Stimulated activated CD8-positive, alpha-beta memory T cell treated with anti-CD3 and anti-CD28 coated beads, Interleukin-2, amount 100 ng/mL, for 48 hours (primary cell): ENCODE data around the gene NUP85.
"Not testable (repeated sequence)": the region's sequence is repeated elsewhere in the genome, so short reads cannot be mapped to it uniquely, and the experiment has no call there.

Source experiments
- DNase-seq, 2 donors: peaks; one replicate each; pipeline ENCODE4 v3.0.0-alpha.2; 2020; ENCODE audit warnings: low read depth in 2 of 2

The NUP85 gene, protein sequence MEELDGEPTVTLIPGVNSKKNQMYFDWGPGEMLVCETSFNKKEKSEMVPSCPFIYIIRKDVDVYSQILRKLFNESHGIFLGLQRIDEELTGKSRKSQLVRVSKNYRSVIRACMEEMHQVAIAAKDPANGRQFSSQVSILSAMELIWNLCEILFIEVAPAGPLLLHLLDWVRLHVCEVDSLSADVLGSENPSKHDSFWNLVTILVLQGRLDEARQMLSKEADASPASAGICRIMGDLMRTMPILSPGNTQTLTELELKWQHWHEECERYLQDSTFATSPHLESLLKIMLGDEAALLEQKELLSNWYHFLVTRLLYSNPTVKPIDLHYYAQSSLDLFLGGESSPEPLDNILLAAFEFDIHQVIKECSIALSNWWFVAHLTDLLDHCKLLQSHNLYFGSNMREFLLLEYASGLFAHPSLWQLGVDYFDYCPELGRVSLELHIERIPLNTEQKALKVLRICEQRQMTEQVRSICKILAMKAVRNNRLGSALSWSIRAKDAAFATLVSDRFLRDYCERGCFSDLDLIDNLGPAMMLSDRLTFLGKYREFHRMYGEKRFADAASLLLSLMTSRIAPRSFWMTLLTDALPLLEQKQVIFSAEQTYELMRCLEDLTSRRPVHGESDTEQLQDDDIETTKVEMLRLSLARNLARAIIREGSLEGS

DNA sequence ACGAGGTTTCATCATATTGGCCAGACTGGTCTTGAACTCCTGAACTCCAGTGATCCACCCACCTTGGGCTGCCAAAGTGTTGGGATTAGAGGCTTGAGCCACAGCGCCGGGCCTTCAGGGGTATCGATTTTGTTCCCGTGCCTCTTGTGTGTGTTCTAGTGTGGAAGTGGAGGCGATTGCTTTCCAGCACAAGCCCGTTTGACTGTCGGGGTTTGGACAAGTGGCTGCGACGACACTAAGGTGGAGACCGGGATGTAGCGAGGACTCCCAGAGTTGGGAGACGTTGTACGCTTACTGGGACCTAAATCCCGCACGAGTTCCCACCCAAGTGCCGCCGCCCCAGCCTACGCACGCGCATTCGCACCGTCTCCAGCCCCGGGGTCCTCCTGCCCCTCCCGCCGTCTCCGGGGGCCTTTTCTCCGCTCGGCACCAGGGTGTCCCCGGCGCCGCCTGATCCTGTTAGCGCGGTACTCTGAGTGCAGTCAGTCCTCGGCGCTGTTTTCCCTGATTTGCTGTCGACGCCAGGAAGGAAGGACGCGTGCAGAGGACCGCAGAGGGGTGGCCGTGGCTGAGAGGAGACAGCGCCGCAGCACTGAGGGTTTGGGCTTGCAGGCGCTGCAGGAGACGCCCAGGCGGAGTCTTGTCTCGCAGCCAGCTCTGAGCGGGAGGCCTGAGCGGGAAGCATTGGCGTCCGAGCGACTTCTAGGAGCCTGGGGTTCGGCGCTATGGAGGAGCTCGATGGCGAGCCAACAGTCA lies at the start of gene NUP85:
NUP85 (plus strand) TSS at position 643 of the 756 bp plus-strand sequence; CDS start at position 726, 83 bp downstream.
- peak; percentile 87 to 91 for DNase-seq

DNA sequence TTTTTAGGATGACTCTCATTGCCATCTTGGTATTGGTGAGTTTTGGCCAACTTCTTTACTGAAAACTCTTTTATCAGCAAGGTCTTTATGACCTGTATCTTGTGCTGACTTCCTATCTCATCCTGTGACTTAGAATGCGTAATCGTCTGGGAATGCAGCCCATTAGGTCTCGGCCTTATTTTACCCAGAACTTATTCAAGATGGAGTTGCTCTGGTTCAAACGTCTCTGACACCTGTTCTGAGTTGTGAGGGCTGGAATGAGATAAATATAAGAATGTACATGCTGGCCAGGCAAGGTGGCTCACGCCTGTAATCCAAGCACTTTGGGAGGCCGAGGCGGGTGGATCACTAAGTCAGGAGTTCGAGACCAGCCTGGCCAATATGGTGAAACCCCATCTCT lies 47.0 kb upstream of the NUP85 start:
- not testable (repeated sequence) for DNase-seq

DNA sequence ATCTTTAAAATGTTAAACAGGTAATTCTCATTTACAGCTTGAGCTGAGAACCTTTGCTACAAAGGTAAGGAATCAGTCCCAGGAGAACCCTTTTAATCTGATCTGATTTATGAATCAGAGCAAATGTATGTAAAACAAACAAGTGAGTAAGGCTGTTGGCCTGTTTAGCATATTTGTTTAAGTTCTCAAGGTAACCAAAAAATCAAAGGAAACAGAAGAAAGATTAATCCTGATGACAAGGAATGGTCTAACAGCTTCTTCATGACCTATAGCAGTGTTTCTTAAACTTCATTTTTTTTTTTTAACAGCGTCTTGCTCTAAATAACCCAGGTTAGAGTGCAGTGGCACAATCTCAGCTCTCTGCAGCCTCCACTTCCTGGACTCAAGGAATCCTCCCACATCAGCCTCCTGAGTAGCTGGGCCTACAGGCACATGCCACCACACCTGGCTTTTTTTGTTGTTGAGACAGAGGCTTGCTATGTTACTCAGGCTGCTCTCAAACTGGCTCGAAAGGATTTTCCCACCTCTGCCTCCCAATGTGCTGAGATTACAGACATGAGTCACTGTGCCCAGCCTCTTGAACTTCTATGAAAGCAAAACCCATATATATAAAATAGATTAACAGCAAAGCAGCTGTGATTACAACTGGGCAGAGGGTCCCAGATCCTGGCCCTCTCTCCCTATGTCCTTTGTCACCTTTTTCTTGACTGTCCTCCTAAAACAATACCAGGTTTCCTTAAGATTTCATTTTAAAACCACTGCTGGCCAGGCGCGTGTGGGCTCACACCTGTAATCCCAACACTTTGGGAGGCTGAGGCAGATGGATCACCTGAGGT lies 46.1 kb upstream of the NUP85 start:
- DNase-seq: no peak

DNA sequence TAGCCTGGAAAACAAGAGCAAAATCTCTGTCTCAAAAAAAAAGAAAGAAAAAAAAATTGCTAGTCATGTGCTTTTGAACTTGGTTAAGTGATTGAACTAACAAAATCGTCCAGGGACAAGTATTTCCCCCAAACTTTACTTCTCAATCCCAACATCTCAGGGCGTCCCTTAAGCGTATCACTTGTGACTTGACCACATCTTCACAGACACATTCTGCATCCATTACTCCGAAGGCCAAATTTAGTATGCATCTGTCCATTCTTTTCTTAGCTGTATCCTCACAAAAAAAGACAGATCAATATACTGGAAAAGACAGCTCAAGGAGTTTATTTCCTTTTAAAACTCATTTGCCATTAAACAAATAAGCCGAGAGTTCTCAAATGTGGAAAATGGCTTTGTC lies 45.3 kb upstream of the NUP85 start:
- DNase-seq: no peak

DNA sequence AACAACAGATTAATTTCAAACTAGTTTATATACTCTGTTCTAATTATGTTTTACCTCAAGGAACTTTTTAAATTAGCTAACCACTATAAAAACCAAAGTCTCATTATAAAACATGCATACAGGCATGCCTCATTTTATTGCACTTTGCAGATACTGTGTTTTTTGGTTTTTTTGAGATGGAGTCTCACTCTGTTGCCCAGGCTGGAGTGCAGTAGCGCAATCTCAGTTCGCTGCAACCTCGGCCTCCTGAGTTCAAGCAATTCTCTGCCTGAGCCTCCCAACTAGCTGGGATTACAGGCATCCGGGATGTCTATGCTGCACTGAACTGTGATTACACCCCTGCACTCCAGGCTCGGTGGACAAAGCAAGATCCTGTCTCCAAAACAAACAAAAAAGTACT lies 42.4 kb upstream of the NUP85 start:
- no peak for DNase-seq

DNA sequence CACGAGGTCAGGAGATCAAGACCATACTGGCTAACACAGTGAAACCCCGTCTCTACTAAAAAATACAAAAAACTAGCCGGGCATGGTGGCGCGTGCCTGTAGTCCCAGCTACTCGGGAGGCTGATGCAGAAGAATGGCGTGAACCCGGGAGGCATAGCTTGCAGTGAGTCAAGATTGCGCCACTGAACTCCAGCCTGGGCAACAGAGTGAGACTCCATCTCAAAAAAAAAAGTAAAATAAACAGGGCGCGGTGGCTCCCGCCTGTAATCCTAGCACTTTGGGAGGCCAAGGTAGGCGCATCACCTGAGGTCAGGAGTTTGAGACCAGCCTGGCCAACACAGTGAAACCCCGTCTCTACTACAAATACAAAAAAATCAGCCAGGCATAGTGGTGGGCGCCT lies 40.9 kb upstream of the NUP85 start:
- not testable (repeated sequence) for DNase-seq

DNA sequence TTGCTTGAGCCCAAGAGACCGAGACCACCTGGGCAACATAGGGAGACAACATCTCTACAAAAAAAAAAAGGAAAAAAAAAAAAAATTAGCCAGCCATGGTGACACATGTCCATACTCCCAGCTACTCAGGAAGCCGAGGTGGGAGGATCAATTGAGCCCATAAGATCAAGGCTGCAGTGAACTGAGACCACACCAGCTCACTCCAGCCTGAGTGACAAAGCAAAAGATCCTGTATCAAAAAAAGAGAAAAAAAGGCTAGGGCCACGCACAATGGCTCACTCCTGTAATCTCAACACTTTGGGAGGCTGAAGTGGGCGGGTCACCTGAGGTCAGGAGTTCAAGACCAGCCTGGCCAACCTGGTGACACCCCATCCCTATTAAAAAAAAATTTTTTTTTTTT lies 36.5 kb upstream of the NUP85 start:
- no peak for DNase-seq

DNA sequence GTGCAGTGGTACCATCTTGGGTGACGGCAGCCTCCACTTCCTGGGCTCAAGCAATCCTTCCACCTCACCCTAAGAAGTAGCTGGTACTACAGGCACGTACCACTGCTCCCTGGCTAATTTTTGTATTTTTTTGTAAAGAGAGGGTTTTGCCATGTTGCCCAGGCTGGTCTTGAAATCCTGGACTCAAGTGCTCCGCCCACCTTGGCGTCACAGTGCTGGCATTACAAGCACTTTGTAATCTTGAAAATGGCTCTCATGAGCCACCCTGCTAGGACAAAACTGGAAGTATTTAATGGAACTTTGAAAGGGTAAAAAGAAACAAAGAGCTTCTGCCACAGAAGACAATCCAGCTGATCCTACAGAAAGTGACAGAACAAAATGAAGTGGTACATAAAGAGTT lies 32.0 kb upstream of the NUP85 start:
- DNase-seq: no peak

DNA sequence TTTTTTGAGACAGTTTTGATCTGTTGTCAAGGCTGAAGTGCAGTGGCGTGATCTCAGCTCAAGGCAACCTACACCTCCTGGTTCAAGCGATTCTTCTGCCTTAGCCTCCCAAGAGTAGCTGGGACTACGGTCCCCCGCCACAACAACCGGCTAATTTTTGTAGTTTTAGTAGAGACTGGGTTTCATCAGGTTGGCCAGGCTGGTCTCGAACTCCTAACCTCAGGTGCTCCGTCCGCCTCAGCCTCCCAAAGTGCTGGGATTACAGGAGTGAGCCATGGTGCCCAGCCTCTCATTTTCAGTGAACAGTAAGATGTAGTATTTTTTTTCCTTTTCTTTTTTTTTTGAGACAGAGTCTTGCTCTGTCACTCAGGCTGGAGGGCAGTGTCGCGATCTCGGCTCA lies 30.5 kb upstream of the NUP85 start:
- DNase-seq: no peak

DNA sequence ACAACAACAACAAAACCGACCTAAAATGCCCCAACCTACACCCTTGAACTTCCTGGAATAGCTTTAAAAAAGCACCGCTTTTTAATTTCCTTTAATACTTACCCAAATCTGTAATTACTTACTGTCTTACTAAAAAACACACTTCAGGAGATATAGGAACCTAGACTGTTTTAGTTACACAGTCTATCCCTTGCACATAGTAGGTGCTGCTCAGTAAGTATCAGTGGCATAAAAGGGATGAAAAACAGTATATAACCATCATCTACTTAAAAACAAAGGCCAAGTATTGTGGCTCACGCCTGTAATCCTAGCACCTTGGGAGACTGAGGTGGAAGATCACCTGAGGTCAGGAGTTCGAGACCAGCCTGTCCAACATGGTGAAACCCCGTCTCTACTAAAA lies 28.9 kb upstream of the NUP85 start:
- no peak for DNase-seq

DNA sequence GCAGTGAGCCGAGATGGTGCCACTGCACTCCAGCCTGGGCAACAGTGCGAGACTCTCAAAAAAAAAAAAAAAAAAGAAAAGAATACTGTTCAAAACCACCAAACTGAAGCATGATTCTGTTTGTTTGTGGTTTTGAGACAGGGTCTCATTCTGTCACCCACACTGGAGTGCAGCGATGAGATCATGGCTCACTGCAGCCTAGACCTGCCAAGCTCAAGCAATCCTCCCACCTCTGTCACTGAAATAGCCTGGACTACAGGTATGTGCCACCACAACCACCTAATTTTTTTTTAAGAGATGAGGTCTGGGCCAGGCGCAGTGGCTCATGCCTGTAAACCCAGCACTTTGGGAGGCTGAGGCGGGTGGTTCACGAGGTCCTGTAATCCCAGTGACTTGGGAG lies 27.0 kb upstream of the NUP85 start:
- DNase-seq: no peak

DNA sequence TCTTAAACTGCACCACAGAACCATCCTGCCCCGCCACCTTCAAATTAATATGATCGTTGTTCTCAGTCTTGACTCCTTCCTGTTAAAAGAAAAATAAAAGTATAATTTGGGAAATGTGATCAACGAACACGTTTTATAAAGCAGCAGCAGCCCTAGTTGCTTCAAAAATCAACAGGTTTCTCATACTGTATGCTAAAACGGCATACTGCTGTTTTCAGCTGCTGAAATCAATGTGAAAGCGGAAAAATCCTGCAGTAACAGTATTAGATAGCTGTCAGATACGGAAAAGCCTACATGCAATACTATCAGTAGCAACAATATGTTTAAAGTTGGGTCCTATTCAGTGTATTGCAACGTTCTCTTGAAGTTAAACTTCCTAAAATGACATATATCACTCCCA lies 24.4 kb upstream of the NUP85 start:
- DNase-seq: no peak

DNA sequence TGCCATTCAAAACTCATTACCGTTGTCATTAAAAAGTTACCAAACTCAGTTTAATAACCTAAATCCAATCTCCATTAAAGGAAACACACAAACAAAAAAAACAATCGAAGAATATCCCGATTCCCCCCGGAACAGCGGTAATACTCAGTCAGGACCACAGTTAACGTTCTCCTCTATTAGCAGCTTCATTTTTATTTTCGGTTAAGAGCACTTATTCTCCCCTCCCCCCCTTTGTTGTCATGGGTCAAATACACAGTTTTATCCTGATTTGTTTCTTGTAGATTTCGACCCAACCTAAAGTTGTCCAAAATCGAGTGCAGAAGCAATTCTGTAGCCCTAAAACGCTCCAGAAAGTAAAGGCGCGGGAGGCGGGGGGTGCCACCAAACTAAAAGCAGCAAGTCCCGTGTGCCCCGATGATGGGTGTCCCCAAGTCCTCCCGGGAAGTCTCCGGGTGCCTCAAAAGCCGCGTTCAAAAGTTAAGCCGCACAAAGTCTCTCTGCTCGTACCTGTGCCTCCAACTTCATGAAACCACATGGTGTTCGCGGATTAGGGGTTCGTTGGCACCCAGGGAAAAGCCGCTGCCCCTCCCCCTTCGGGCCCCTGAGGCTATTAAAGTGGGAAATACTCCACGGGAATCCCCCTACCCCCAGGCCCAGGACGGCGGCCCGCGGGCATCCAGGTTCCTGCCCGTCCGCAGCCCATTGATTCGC lies 23.7 kb upstream of the NUP85 start:
- peak; percentile 12 to 23 for DNase-seq

DNA sequence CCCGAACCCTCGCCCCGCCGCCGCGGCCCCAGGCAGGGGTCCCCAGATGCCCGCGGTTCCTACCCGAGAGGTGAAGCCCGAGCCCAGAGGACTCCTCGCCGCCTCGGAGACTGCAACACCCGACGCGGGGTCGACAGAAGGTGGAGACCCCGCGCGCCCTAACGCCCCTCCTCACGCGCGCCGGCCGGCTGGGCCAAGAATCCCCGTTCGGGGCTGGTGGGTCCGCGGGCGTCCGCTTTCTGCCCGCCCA lies 23.2 kb upstream of the NUP85 start:
- no peak for DNase-seq

DNA sequence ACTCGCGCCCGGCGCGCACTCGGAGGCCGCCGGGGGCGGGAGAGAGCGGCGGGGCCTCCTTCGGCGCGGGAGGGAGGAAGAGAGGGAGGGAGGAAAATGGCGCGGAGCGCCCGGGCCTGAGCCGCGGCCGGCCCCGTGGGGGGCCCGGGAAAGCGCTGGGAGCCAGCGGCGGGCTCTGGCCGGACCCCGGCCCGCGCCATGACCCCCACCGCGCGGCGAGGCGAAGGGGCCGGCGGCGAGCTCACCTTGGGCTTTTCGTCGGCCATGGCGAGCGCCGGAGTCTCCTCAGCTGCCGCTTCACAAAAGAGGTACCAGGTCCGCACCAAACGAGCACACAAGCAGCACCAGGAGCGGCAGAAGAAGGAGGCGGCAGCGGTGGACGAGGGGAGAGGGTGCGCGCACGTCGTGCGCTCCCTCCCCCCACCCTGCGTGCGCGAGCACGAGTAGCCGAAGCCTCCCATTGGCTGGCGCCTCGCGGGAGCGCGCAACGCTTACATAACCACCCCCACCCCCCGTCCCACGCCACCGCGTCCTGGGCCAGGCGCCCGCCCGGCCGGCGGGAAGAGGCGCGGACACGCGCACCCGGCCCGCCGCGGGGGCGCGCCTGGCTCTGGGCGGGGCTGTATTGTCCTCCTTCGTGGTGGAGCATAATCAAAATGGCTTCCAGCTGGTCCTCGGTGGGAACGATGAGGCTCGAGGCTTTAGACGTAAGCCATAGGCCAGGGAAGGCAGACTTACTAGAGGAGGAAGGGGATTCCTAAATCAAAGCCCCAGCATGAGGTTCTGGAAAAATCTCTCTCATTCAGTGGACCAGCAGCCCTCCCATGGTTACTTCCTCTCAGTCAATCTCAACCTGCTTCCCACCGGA lies 22.7 kb upstream of the NUP85 start, which contains the start of gene SUMO2:
SUMO2 (minus strand) TSS at position 391 of the 868 bp plus-strand sequence; CDS start at position 266, 125 bp downstream.
- DNase-seq: peak; percentile 93 to 95

DNA sequence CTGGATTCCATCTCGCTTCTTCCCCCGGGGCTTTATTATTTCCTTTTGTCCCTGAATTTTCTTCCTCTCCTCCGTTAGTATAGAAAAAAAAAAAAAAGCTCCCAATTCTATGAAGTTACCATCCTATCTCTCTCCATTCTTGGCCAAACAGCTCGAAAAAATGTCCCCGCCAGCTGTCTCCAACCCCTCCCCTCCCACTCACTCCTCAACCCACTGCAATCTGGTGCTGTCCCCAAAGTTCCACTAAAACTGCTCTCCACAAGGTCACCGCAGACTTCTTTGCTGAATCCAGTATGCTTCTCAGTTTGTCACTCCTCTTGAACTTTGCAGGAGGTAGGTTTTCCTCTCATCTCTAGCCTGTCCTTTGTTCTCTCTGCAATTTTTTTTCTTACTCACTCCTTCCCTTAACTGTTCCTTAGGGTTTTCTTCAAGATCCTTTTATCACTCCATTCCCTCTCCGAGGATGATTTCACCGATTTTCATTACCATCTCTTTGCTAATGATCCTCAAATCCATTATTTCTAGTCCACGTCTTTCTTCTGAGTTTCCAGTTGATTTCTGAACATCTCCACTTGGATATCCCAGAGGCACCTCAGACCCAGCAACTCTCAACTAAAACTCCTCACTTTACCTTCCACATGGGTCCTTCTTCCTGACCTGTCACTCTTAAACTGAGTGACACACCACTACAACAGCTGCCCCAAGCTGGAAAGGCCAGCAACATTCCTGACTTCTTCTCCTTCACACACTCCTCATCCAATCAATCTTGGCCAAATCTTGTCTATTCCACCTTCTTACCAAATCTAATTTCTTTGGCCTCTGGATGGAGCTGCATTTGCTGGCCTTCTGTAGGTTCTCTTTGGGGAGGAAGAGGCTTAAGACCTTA lies 21.2 kb upstream of the NUP85 start:
- DNase-seq: no peak

DNA sequence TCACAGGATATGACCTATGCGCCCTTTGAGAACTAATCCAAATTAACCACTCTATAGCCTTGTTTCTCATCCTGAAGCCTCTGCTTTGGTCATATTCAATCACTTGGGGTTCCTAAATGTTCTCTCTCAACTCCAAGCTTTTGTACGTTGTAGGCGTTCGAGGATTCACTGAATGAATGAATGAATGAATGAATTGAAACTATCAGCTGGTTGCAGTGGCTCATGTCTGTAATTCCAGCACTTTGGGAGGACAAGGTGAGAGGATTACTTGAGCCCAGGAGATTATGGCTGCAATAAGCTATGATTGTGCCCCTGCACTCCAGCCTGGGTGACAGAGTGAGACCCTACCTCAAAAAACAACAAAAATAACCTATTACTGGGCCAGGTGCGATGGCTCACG lies 16.9 kb upstream of the NUP85 start:
- no peak for DNase-seq

DNA sequence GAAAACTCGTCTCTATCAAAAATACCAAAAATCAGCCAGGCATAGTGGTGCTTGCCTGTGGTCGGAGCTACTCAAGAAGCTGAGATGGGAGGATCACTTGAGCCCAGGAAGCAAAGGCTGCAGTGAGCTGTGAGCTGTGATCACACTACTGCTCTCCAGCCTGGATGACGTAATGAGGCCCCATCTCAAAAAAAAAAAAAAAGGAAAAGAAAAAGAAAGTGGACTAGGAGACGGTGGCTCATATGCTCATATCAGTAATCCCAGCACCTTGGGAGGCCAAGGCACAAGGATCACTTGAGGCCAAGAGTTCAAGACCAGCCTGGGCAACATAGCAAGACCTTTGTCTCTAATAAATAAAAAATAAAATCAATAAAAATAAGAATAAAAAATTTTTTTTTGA lies 13.9 kb upstream of the NUP85 start:
- DNase-seq: no peak

DNA sequence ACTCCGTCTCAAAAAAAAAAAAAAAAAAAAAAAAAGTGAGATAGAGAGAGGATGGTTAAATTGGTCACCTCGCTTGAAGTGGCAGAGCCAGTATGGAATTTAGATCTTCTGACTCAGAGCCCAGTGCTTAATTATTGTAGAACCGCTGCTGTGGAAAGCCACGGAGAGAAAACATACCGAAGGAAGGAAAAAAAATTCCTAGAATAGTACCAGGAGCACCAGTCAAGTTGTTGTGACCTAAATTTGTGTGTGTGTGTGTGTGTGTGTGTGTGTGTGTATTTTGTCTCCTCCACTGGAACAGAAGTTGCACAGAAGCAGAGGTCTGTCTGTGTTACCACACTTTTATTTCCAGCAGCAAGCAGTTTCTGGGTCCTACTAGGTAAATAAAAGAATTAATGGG lies 10.6 kb upstream of the NUP85 start:
- no peak for DNase-seq
